Liver (tissue), 9 donors: ENCODE measurements around the gene RAB3GAP2. TPM values are rescaled to one million over a fixed set of nuclear protein-coding genes. Genes with fewer than 3 reads are reported as not detected.

Experiments used
- DNase-seq: peaks from one replicate; pipeline ENCODE4 v3.0.0-alpha.2; 2017; ENCODE audit warnings: low spot score
- H3K27ac ChIP-seq, 2 donors: one replicate each; pipeline ENCODE4 v1.7.0; 2013; ENCODE audit warnings: inconsistent platforms in 2 of 2, low read length in 2 of 2, control low read depth in 1 of 2, low read depth in 1 of 2, mild to moderate bottlenecking in 1 of 2
- H3K27me3 ChIP-seq, 4 donors: one replicate each; pipeline versions ENCODE4 v1.6.1 to v1.7.0; 2013; ENCODE audit warnings: low read length in 3 of 4, inconsistent platforms in 1 of 4, mild to moderate bottlenecking in 1 of 4, moderate library complexity in 1 of 4; ENCODE audit not compliant: control insufficient read depth in 4 of 4, insufficient read depth in 4 of 4
- H3K36me3 ChIP-seq, 4 donors: one replicate each; pipeline versions ENCODE4 v1.6.1 to v1.7.0; 2013; ENCODE audit warnings: low read length in 3 of 4, mild to moderate bottlenecking in 3 of 4, low read depth in 1 of 4, moderate library complexity in 1 of 4; ENCODE audit not compliant: control insufficient read depth in 4 of 4, insufficient read depth in 3 of 4
- H3K4me1 ChIP-seq, 4 donors: one replicate each; pipeline versions ENCODE4 v1.6.1 to v1.7.0; 2013; ENCODE audit warnings: low read length in 3 of 4, mild to moderate bottlenecking in 3 of 4, moderate library complexity in 1 of 4; ENCODE audit not compliant: control insufficient read depth in 4 of 4, insufficient read depth in 4 of 4
- H3K4me3 ChIP-seq, 3 donors: one replicate each; pipeline versions ENCODE4 v1.6.1 to v1.7.0; 2013; ENCODE audit warnings: low read length in 3 of 3, control low read depth in 1 of 3, low read depth in 1 of 3, mild to moderate bottlenecking in 1 of 3
- H3K9ac ChIP-seq, 2 donors: one replicate each; pipeline ENCODE4 v1.7.0; 2013; ENCODE audit warnings: low read length in 2 of 2, mild to moderate bottlenecking in 2 of 2, moderate library complexity in 2 of 2, control low read depth in 1 of 2, low read depth in 1 of 2
- H3K9me3 ChIP-seq, 4 donors: one replicate each; pipeline versions ENCODE4 v1.6.1 to v1.7.0; 2013; ENCODE audit warnings: low read length in 3 of 4; ENCODE audit not compliant: control insufficient read depth in 4 of 4
- EGR1 ChIP-seq, 2 donors: IDR thresholded peaks; 2 replicates each; pipeline ENCODE4 v1.6.1; 2016 to 2018; ENCODE audit warnings: antibody characterized with exemption in 2 of 2, low read depth in 2 of 2
- FOXA2 ChIP-seq: IDR thresholded peaks from 2 replicates; pipeline ENCODE4 v1.6.1; 2016; ENCODE audit warnings: antibody characterized with exemption
- HNF4A ChIP-seq, 2 donors: conservative IDR thresholded peaks; 2 replicates each; pipeline ENCODE4 v1.6.1; 2016; ENCODE audit warnings: antibody characterized with exemption in 2 of 2, mild to moderate bottlenecking in 2 of 2
- HNF4G ChIP-seq: IDR thresholded peaks from 2 replicates; pipeline ENCODE4 v1.6.1; 2016; ENCODE audit warnings: antibody characterized with exemption
- JUND ChIP-seq, 2 donors: IDR thresholded peaks; 2 replicates each; pipeline ENCODE4 v1.6.1; 2016; ENCODE audit warnings: antibody characterized with exemption in 2 of 2
- NR2F2 ChIP-seq: IDR thresholded peaks from 2 replicates; pipeline ENCODE4 v1.6.1; 2016; ENCODE audit warnings: antibody characterized with exemption
- RAD21 ChIP-seq, 2 donors: IDR thresholded peaks; 2 replicates each; pipeline ENCODE4 v1.6.1; 2016; ENCODE audit warnings: antibody characterized with exemption in 2 of 2, mild to moderate bottlenecking in 2 of 2
- RXRA ChIP-seq, 2 donors: IDR thresholded peaks; 2 replicates each; pipeline ENCODE4 v1.6.1; 2017 to 2018; ENCODE audit warnings: antibody characterized with exemption in 2 of 2, mild to moderate bottlenecking in 1 of 2
- SP1 ChIP-seq: IDR thresholded peaks from 2 replicates; pipeline ENCODE4 v1.6.1; 2018; ENCODE audit warnings: antibody characterized with exemption, mild to moderate bottlenecking
- YY1 ChIP-seq: IDR thresholded peaks from 2 replicates; pipeline ENCODE4 v1.6.1; 2016; ENCODE audit warnings: antibody characterized with exemption, mild to moderate bottlenecking
- WGBS: extraction: QIAGEN DNeasy Blood & Tissue Kit; methylation state at CpG from one replicate; pipeline ENCODE4 v1.1.7; 2013; 5-methylcytosine and 5-hydroxymethylcytosine counted together
- polyA plus RNA-seq, 2 donors: library from polyadenylated mRNA; stranded (reverse) in 1 of 2; unstranded in 1 of 2; fragments of 200-250 nt in 1 of 2; fragments of >200 nt in 1 of 2; fragmentation: Nextera tagmentation in 1 of 2; extraction: Ambion mirVana in 1 of 2; gene quantifications; one replicate each; pipeline versions ENCODE4 v1.2.1 to v1.2.3, GENCODE V29; 2013 to 2015
- total RNA-seq, 2 donors: library from RNA; depleted of rRNA; stranded (reverse); fragments of >200 nt; gene quantifications; one replicate each; pipeline ENCODE4 v1.2.3, GENCODE V29; 2014
- TF ChIP-seq, protein P1 (sequence below): IDR thresholded peaks from 2 replicates; pipeline ENCODE4 v1.6.1; 2016; ENCODE audit warnings: antibody characterized with exemption, mild to moderate bottlenecking
- TF ChIP-seq, protein P2 (sequence below): IDR thresholded peaks from 2 replicates; pipeline ENCODE4 v1.6.1; 2016; ENCODE audit warnings: antibody characterized with exemption
- TF ChIP-seq, protein P3 (sequence below): IDR thresholded peaks from 2 replicates; pipeline ENCODE4 v1.6.1; 2016; ENCODE audit warnings: antibody characterized with exemption
- TF ChIP-seq, protein P4 (sequence below): fragments of 150-350 bp; IDR thresholded peaks from 2 replicates; pipeline ENCODE4 v1.5.1; 2017; ENCODE audit warnings: improper control_type of control experiment, low read depth, low read length; ENCODE audit not compliant: missing input control
- donor health status: healthy.
- donor health status: healthy.
- donor health status: healthy.
- donor health status: healthy.
- donor health status: healthy.

Gene RAB3GAP2
- total and polyA plus RNA-seq, 4 donors = 5.3 to 24.0 (median 11.4) TPM

DNA sequence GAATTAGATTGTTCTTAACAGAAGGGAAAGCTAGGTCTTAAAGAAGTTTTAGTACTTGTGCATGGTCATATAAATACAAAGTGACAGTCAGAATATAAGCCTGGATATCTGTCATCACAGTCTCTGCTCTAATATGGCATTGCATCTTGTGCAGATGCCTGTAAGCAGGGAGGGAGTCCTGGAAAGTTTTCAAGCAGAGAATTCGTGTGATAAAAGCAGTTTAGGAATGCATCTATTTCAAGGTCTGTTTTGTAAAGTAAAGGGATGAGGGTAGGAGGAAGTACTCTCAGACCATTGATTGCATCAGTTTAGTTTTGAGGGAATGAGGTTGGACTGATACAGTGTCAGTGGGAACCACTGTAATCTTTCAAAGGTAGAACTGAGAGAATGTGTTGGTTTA is 147.7 kb downstream of the RAB3GAP2 start:
- Histone ChIP-seq H3K27ac (no peak overlapping the region), H3K4me3 (no peak overlapping the region), H3K36me3 (peaks cover 3 to 25% (median 12%) of the 10 kb centered on the region in 4 donors), H3K4me1 (peaks cover 0 to 7% (median under 1%) of the 10 kb centered on the region in 4 donors), H3K9ac (no peak overlapping the region), H3K9me3 (no peaks in the 10 kb centered on the region), H3K27me3 (no peaks in the 10 kb centered on the region)
- no peak for DNase-seq
- 54% methylated on average over 1 of the region's 1 CpG for WGBS
- TF ChIP-seq HNF4G (no peak), SP1 (no peak), RXRA (IDR thresholded peaks at IDR 0.05) (no peak), EGR1 (IDR thresholded peaks at IDR 0.05; ENCODE audit: low read depth in 2 of 2) (no peak), NR2F2 (no peak), HNF4A (conservative IDR thresholded peaks at IDR 0.05) (no peak), FOXA2 (no peak), YY1 (no peak), RAD21 (IDR thresholded peaks at IDR 0.05) (no peak)
- TF ChIP-seq, protein P1, sequence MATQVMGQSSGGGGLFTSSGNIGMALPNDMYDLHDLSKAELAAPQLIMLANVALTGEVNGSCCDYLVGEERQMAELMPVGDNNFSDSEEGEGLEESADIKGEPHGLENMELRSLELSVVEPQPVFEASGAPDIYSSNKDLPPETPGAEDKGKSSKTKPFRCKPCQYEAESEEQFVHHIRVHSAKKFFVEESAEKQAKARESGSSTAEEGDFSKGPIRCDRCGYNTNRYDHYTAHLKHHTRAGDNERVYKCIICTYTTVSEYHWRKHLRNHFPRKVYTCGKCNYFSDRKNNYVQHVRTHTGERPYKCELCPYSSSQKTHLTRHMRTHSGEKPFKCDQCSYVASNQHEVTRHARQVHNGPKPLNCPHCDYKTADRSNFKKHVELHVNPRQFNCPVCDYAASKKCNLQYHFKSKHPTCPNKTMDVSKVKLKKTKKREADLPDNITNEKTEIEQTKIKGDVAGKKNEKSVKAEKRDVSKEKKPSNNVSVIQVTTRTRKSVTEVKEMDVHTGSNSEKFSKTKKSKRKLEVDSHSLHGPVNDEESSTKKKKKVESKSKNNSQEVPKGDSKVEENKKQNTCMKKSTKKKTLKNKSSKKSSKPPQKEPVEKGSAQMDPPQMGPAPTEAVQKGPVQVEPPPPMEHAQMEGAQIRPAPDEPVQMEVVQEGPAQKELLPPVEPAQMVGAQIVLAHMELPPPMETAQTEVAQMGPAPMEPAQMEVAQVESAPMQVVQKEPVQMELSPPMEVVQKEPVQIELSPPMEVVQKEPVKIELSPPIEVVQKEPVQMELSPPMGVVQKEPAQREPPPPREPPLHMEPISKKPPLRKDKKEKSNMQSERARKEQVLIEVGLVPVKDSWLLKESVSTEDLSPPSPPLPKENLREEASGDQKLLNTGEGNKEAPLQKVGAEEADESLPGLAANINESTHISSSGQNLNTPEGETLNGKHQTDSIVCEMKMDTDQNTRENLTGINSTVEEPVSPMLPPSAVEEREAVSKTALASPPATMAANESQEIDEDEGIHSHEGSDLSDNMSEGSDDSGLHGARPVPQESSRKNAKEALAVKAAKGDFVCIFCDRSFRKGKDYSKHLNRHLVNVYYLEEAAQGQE = no peak
- TF ChIP-seq, protein P2, sequence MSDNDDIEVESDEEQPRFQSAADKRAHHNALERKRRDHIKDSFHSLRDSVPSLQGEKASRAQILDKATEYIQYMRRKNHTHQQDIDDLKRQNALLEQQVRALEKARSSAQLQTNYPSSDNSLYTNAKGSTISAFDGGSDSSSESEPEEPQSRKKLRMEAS = no peak
- TF ChIP-seq, protein P3, sequence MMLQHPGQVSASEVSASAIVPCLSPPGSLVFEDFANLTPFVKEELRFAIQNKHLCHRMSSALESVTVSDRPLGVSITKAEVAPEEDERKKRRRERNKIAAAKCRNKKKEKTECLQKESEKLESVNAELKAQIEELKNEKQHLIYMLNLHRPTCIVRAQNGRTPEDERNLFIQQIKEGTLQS = no peak
- TF ChIP-seq, protein P4, sequence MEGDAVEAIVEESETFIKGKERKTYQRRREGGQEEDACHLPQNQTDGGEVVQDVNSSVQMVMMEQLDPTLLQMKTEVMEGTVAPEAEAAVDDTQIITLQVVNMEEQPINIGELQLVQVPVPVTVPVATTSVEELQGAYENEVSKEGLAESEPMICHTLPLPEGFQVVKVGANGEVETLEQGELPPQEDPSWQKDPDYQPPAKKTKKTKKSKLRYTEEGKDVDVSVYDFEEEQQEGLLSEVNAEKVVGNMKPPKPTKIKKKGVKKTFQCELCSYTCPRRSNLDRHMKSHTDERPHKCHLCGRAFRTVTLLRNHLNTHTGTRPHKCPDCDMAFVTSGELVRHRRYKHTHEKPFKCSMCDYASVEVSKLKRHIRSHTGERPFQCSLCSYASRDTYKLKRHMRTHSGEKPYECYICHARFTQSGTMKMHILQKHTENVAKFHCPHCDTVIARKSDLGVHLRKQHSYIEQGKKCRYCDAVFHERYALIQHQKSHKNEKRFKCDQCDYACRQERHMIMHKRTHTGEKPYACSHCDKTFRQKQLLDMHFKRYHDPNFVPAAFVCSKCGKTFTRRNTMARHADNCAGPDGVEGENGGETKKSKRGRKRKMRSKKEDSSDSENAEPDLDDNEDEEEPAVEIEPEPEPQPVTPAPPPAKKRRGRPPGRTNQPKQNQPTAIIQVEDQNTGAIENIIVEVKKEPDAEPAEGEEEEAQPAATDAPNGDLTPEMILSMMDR = no peak

DNA sequence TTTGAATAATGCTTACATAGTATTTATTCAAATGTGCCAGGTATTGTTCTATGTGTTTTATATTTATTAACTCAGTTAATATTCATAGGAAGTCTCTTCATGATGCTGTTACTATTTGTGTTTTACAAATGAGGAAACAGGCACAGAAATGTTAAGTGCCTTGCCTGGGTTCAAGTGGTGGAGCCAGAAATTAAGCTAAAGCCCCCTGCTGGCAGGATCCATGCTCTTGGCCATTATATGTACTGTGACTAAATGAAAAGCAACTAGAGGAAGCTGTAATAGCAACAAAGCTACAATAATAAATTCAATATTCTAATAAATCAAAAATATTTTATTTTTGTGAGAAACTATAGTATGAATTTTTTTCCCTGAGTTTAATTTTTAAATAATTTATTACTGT is 148.4 kb downstream of the RAB3GAP2 start:
- Histone ChIP-seq H3K9me3 (no peaks in the 10 kb centered on the region), H3K9ac (no peak overlapping the region), H3K4me3 (no peak overlapping the region), H3K4me1 (peaks cover 0 to 7% (median under 1%) of the 10 kb centered on the region in 4 donors), H3K27ac (no peak overlapping the region), H3K27me3 (no peaks in the 10 kb centered on the region), H3K36me3 (peaks cover 0 to 21% (median 8%) of the 10 kb centered on the region in 4 donors)
- TF ChIP-seq, protein P4 = peak; percentile 13
- TF ChIP-seq RXRA (IDR thresholded peaks at IDR 0.05) = no peak
- peak in 1 of 2 donors; percentile 23 for TF ChIP-seq RAD21 (IDR thresholded peaks at IDR 0.05)
- TF ChIP-seq JUND (IDR thresholded peaks at IDR 0.05) = no peak
- no peak for TF ChIP-seq EGR1 (IDR thresholded peaks at IDR 0.05; ENCODE audit: low read depth in 2 of 2)
- no peak for DNase-seq
